Gastrocnemius medialis (tissue), 4 donors: ENCODE data around the gene DDRGK1.

Experiments
- CTCF ChIP-seq, 5 experiments: fragments of 450-650 bp in 3 of 5; fragments of 200-600 bp in 2 of 5; sonication (generic) in 2 of 5; IDR thresholded peaks in 4 of 5; conservative IDR thresholded peaks in 1 of 5; 1 replicate in 4 of 5; 2 replicates in 1 of 5; pipeline ENCODE4 v1.5.1; 2016 to 2019; ENCODE audit warnings: antibody characterized with exemption in 5 of 5, mild to moderate bottlenecking in 3 of 5, moderate library complexity in 3 of 5
- POLR2A ChIP-seq, 2 donors: fragments of 450-650 bp; IDR thresholded peaks; one replicate each; pipeline ENCODE4 v1.6.1; 2017; ENCODE audit warnings: antibody characterized with exemption in 2 of 2, mild to moderate bottlenecking in 2 of 2, moderate library complexity in 2 of 2

GRCh38 chr20:3199206-3199605, 5.3 kb downstream of the DDRGK1 start:
- TF ChIP-seq CTCF (IDR thresholded peaks at IDR 0.05 in 4 of 5, conservative IDR thresholded peaks at IDR 0.05 in 1 of 5), result no peak
- no peak for TF ChIP-seq POLR2A (IDR thresholded peaks at IDR 0.05)
